Suppressor macrophage treated with lipopolysaccharide for 1 hour (primary cell): ENCODE data around the gene VTI1A.
"Not testable (repeated sequence)": the region's sequence is repeated elsewhere in the genome, so short reads cannot be mapped to it uniquely, and the experiment has no call there.

Experiments
- DNase-seq, 3 donors: peaks; one replicate each; pipeline ENCODE4 v3.0.0-alpha.2; 2020 to 2022

VTI1A gene

DNA sequence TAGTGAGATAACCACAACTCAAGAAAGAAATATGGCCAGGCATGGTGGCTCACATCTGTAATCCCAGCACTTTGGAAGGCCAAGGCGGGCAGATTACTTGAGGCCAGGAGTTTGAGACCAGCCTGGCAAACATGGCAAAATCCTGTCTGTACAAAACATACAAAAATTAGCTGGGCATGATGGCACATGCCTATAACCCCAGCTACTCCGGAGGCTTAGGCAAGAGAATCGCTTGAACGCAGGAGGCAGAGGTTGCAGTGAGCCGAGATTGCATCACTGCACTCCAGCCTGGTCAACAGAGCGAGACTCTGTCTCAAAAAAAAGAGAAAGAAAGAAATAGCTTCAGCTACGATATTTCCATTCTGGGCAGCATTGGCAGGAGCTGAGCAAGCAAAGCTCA, 143.8 kb downstream of the VTI1A start:
- not testable (repeated sequence) for DNase-seq

DNA sequence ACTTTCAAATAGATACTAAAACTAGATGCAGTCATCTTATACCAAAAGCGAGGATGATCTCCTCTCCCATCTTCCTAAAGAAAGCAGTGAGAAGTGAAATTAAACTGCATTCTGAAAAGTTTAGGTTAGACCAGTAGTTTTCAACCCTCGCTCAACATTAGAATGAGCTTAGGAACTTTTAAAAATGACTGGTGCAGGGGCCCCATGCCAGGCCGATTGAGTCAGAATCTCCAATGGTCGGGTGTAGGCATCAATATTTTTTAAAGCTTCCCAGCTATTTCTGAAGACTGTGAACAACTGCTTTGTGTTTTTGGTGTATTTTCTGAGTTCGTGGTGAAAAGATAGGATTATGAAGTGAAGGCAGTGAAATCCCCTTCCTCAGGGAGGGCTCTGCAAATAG, 146.0 kb downstream of the VTI1A start:
- no peak for DNase-seq

DNA sequence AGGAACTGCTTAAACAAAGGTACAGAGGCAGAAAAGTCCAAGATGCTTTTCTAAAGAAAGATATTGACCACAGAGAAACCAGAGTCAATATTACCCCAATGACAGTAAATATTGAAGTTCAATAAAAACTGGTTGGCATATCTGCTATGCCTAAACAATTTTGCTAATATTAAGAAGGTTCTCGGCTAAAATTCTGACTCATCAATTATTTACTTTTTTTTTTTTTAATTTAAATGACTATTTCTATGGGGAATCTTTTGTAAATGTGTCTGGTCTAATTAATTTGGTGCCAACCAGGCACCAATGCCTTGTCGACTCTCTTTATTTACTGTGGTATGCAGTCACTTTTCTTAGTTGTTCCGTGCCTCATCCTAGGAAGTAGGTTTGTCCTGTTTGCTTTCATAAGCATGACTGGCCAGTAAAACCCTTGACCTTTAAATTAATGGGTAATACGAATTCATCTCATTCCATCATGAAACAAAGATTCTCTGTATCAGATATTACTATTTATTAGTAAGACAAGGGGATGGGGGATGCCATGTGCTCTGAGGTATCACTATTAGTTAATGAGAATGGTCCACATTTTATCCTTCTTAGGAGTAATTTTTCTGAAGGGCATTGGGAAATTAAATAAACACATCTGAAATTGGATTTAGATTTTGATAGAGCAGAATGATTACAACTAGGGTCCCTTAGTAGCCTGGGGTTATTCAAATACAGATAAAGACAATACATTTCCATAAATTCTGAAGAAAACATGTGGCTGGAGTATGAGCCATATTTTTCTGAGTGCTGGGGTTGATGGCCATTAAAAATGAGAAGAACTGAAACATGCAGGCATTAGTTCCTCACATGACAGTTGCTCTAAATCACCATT, 154.4 kb downstream of the VTI1A start:
- DNase-seq, result no peak

DNA sequence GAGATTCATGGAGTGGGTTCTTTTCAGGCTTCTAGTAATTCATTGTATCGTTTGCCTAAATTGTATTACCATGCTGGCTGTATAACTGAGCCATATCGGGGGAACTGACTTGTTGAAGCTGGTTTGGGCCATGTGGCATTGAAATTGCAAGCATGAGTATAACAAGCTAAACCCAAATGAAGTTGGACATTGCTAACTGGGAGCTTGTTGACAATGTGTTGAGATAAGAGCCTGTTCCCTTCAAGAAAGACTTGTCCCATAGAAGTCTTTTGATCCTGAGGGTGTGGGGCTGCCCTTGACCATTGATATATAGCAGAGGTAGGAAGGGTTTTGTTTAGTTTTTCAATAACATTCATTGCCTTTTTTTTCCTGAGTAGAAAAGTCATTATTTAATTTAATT, 156.0 kb downstream of the VTI1A start:
- DNase-seq, result no peak

DNA sequence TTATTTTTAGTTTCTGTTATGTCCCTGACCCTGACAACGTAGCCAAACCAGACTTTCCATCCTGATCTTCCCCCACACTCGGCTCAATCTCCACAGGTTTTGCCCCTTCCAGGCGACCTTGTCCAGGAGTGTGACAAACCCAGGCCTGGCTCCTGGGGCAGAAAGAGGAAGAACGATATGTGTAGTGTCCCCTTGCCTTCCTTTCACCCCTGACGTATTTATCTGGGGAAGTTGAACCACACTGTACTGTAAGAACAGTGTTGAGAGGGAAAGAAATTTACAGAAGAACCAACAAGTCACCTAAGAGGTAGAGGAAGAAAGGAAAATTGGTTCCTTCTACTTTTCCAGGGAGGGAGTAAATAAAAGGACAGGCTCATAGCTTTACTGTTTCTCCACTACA, 158.0 kb downstream of the VTI1A start:
- DNase-seq, result peak; percentile 18 to 37 (median 23)

DNA sequence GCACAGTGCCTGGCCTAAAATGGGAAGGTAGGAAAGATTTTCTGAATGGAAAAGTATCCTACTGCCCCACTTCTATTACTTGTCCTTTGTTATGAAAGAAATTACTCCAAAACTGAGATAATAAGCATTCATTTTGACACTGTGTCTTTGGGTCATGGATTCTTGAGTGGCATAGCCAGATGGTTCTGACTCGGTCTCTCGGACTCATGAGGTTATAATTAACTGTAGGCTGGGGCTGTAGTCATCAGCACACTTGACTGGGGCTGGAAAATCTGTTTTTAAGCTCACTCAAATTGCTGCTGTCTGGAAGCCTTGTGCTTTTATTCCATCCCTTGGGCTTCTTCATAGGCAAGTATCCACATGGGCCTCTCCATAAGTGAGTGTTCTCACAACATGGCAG, 160.5 kb downstream of the VTI1A start:
- no peak for DNase-seq

DNA sequence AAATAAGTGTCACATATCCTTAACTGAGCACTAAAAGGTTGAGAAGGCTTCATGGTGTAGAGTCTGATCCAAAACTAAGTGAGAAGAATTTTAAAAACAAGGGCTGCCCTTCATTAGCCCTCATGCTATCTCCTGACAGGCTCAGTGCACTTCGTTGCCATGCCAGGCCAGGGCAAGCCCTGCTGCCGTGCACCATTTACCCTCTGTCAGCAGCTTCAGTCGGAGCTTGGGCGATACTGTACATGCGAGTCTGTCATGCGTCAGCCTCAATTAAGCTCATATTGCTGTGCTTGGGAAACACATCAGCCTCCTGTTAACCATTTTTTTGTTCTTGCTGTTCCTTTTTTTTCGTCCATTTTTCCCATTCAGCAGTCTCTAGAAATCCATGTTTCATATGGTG, 166.6 kb downstream of the VTI1A start:
- no peak for DNase-seq

DNA sequence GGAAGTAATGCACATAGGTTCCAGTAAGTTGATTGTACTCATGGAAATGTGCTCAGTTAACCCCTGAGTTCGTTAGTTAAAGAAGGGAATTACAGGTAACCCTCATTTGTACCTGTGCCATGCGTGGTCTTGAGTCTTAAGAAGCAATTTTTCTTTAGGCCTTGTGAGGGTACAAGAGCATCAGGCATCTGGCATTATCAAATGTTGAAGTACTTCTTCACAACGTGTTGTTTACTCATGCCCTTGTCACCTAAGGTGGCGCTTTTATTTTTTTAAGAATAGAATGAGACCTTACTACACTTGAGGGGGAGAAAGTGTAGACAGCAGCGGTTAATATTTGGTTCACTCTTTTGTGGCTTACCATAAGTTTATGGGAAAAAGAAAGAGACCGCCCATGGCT, 167.1 kb downstream of the VTI1A start:
- no peak for DNase-seq

DNA sequence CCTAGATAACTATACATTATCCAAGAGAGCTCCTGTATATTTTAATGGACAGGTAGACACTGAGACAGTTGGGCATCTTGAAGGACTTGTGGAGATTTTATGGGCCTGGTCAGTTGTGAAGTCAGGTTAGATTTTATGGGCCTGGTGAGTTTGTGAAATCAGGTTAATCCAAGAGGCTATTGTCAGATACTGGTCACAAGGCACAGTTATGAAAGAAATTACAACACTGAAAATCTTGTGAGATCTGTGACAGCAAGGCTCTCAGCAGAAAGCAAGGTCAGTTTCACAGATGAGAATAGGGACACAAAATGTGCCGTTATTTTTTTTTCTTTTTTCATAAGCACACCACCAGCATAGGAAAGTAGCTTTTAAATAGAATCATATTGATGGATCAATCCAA, 167.6 kb downstream of the VTI1A start:
- no peak for DNase-seq

DNA sequence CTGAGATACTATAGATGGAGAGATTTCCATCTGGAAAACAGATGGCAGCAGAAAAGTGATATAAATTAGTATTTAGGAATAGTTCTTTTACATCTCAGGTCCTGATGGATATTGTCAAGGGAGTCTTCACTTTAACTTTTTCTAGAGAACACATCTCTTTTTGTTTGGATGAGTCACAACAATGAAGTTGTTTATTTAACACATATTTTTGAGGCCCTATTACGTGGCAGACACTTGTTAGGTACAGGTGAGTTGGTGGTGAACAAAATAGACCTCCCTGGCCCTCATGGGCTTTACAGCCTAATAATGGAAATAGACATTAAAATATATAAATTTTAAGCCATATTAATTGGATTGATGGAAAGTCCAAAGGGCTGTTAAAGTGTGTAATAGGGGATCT, 168.3 kb downstream of the VTI1A start:
- no peak for DNase-seq

DNA sequence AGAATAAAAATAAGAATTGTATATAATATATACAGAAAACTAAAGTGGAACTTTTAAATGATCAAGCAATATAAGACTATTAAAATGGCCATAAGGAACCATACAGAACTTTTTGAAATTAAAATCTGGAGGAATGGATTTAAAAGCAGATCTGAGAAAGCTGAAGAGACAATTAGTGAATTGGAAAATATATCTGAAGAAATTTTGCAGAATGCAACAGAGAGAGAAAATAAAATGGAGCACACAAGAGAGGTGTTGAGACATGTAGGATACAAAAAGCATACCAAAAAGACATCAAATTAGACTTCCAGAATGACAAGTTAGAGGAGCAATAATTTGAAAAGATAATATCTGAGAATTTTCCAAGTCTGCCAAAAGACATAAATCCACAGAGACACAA, 169.6 kb downstream of the VTI1A start:
- no peak for DNase-seq

DNA sequence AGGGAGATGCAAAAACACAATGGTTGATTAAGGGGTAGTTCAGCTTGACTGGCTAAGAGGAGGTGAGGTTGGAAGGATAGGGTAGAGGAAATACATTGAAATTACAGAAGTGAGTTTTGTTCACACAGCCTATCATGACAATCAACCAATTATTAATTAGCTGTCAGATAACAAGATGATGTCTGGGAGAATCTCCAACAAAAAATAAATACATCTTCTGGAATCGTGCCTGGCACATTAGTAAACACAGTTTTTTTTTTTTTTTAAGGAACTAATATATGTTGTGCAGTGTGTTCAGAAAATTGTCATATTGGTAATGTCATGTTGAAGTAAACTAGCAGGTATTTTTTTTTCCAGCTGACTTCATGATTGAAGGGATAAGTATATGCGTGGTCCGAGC, 171.8 kb downstream of the VTI1A start:
- DNase-seq, result no peak

DNA sequence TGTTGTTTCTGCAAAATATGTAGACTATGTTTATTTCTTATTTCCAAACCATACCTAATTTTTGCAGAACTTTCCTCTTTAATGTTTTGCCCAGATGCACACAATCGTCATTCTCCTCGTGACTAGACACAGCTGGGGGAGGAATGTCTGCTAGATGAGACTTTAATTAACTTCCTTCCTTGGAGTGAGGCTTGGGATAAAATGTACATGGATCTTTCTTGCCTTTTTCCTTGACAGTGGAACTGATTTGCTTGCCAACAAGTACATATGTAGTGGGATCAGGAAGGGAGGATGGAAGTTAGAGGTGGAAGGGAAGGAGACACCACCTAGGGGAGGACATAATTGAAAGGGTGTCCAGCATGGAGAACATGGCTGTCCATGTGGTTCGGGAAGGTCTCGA, 172.5 kb downstream of the VTI1A start:
- no peak for DNase-seq

DNA sequence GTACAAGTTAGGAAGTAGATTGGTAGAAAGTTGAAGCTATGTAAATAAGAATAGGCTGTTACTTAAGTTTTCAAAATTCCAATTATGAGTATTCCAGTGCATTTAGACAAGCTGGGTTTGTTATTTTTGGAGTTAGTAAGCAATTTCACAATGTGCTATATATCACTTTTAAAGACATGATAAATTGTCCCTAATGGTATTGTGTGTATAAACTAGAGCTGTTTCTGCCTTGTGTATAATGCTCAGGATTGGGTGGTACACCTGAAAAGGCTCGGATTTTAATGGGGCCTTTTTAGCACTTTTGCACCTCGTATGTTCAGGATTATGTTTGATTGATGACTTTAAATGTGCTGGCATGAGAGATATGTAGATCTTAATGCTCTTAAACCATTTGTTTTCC, 175.8 kb downstream of the VTI1A start:
- no peak for DNase-seq

DNA sequence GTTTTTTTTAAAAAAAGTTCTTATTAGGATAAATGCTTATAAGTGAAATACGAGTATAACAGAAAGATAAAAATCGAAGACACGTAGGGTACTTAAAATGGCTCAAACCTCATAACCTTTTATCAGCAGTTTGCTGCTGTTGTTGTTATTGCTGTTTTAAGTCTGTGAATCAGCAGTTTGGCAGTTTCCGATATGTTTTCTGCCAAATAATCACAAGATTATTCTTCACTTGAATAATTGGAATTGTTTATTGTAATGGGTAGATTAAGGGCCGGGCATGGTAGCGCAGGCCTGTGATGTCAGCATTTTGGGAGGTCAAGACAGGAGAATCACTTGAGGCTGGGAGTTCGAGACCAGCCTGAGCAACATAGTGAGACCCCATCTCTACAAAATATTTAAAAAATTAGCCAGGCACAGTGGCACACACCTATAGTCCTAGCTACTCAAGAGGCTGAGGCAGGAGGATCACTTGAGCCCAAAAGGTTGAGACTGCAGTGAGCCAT, 177.6 kb downstream of the VTI1A start:
- no peak for DNase-seq

DNA sequence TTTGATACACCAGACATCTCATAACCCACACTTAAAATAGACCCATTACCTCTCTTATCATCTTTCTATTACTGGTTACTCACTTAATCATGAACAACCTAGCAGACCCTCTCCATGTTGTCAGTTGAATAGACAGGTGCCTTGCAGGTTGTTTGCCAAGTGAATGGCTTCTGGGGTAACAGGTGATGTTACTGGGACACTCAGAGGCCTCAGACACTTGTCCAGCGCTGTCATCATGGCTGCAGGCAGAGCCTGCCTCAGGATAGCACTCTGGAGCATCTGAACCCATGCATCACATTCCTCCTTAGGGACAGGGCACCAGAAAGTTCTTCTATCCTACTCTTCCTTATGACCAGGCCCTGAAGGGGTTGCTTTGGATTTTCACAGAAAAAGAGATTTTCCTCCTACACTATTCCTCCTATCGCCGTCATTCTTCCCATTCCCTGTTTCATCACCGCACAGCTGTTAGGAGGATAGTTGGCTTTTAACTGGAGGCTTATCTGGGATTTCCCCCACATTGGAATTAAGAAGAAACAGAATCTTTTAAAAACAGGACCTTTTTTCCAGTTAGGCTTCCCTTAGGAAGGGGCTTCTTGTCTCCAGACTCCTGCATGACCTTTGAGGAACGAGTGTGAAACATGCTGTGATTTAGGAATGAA, 182.1 kb downstream of the VTI1A start:
- no peak for DNase-seq

DNA sequence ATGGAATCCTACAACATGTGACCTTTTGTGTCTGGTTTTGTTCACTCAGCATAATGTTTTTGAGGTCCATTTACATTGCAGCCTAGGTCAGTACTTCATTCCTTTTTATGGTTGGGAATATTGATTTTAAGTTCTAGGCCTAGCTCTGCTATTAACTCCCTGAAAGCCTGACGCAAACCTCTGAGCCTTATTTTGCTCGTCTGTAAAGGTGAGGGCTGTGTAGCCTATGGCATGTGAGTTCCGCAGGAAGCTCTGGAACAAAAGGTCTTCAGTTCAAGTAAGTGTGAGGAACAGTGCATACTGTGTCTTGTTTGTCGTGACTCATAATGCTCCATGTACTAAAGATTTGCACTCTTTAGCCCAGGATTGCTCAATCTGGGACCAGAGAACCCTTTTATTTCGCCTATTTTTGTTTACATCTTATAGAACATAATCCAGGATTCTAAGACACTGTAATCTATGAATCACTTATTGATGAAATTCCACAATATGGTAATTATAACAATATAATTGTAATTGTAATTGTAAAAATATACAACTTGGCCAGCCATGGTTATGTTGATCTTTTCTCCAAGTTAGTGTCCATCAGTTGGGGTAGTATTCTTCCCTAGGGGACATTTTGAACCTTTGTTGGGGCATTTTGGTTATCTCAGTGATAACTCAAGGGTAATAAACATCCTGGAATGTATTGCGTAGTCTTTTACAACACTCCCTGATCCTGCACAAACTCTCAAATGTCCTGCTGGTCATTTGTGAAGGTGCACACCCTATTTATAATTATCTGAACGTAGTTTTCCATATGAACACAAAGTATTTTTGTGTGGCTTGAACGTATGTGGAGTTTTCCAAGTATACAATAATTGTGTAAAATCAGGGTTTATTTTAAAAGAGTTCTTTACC, 184.7 kb downstream of the VTI1A start:
- DNase-seq, result no peak

DNA sequence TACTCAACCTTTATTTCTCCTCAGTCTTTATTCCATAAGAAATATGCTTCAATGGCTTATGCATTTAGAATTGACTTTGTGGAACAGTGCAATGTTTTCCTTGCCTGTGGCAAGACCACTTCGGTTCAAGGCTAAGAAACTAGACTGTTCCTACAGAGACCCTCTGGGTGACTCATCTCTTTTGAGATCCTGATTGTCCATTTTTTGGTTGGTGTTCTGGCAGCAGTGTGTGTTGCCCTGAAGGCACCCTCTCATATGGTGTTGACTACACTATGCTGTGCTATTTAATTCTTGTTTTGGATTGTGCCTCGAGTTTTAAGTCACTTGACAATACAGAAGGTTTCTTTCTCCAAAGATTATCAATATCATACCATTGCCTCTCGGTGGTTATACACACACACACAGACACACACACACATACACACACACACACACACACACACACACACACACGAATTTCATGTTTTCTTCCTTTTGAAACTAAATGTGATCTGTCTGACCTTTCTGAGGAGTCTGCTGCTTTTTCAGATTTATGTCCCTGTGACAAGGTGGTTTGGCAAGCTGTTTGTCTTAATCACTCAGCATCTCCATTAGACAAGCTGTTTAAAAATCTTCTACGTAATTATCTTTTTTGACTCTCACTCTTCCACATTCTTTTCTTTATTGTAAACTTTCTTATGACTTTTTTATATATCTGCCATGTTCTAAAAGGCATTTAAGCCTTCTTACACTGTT, 187.2 kb downstream of the VTI1A start:
- no peak for DNase-seq

DNA sequence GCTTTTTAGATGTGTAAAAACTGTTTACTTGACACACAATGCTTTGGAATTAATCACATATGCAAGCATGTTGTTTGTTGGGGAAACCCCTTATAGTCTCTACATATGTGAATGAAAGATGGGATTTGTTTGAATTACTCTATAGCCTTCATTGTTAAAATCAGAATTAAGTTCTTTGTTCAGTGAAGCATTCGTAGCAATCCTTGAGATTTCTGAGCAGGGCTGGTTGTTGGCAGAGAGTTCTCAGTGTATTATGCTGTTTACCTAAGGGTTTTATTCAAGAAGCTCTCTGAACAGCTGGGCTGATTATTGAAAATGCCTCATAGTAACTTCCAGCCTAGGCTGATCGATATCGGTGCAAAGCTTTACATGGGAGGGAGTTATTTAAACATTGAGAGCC, 190.9 kb downstream of the VTI1A start:
- DNase-seq, result no peak

DNA sequence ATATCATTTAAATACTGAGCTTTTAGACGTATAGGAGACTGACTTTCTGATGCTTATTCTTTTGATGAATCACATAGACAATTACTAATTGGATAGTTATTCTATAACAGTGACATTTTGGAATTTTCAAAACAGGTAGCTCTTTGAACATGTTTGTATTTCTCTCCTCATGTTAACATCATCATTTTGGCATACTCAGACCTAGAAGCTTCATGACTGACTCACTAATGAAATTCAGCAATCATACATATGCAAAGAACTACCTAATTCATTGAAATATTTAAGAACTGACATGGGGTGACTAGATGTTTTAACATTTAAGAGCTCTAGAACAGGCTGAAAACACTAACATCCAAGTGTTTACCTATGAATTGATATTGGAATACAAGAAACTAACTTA, 192.3 kb downstream of the VTI1A start:
- no peak for DNase-seq

DNA sequence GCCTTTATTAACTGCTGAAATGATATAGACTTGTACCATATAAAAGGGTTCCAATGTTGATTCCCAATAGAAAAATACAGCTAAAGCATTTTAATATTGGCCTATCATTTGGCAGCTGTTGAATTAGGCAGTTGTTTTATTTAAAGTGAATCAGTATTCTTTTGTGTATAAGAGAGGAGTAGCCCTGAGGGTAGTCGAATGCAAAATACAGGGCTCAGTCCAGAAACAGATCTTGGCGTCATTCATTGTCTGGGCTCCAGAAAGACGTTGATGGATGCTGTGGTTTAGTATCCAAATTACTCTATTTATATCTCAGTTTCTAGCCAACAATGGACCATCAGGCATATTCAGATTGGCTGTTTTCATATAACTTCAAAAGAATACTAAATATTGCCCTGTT, 193.6 kb downstream of the VTI1A start:
- no peak for DNase-seq

DNA sequence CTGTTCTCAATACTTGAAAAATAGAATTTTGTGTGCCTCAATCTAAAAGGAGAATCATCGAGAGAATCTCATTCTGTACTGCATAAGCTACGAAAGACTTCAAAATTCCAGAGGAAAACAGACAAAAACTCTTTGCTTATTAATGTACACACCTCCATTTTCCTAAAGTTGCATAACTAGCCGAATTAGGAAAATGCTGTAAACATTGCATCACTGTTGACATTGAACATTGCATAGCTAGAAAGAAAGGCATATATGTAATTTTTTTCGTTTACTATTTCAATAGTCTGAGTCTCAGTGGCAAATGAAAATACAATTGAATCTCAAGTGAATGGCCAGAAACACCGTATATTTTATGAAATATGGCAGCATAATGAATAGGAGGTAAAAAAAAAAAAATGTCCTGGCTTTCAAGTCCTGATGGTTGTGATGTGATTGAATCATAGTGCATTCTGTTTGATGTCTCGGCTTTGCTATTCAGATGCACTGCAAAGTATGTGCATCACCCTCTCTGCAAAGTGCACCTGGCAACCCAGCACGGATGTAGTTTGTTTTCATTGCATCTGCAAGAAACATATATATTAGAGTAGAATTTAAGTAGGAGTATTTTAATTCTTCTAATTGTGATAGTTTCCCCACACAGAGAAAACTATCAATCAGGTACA, 196.7 kb downstream of the VTI1A start:
- DNase-seq, result no peak
